ENCODE results near the gene RAE1. TPM values are rescaled to one million over a fixed set of nuclear protein-coding genes. Genes with fewer than 3 reads are reported as not detected.

Gene RAE1
- total RNA-seq, 6 donors from 2014 or later = 10.1 to 31.0 (median 17.9) TPM

DNA sequence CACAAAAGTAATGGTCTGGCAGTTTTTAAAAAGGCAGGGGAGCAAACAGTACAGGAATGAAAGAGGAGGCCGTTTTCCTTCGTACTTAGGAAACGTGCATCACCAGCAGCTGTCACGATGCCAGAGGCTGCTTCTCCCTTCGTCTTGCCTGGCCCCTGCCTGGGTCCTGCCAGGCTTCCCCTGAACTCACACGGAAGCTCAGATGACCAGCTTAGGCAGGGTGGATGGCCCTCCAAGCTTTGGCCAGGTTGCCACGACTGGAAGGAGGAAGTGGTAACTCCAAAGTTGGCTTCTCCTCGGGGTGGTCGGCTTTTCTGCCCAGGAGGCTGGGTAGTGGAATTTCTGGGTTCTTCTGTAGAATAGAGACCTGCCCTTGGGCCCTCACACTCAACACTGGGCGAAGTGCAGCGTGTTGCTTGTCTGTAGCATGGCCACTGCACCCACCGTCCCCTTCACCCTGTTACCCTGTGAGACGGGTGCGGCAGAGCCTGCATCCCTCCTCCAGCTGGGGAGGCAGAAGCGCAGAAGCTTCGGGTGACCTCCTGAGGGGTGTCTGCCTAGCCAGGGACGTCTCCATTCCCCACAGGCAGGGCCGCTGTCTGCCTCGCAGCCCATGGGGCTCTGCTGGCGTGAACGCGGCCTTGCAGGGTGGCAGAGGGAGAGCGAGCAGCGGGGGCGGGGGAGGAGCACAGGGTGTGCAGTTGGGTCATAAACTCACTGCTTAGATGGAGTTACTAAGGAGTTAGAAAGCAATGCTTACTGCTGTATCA, 21.7 kb downstream of the RAE1 start:
- ATAC-seq (ENCODE audit: low FRiP score in 2 of 2) (no peak), DNase-seq (peak in 1 of 2 donors; percentile 66)
- H3K27me3 ChIP-seq = no peaks in the 10 kb centered on the region
- H3K4me1 ChIP-seq = peaks cover 2 to 11% (median 4%) of the 10 kb centered on the region in 4 donors
- no peaks in the 10 kb centered on the region for H3K9me3 ChIP-seq
- 88 to 91% methylated on average over 23 to 25 of the region's 25 CpGs for WGBS, 2 donors
- no peak overlapping the region for H3K27ac ChIP-seq
- peaks cover 48 to 100% (median 94%) of the 10 kb centered on the region in 4 donors for H3K36me3 ChIP-seq
- H3K4me3 ChIP-seq = no peak overlapping the region
- TF ChIP-seq EP300 (IDR thresholded peaks at IDR 0.05) = no peak
- TF ChIP-seq POLR2AphosphoS5 (IDR thresholded peaks at IDR 0.05) = no peak
- TF ChIP-seq, protein P1, sequence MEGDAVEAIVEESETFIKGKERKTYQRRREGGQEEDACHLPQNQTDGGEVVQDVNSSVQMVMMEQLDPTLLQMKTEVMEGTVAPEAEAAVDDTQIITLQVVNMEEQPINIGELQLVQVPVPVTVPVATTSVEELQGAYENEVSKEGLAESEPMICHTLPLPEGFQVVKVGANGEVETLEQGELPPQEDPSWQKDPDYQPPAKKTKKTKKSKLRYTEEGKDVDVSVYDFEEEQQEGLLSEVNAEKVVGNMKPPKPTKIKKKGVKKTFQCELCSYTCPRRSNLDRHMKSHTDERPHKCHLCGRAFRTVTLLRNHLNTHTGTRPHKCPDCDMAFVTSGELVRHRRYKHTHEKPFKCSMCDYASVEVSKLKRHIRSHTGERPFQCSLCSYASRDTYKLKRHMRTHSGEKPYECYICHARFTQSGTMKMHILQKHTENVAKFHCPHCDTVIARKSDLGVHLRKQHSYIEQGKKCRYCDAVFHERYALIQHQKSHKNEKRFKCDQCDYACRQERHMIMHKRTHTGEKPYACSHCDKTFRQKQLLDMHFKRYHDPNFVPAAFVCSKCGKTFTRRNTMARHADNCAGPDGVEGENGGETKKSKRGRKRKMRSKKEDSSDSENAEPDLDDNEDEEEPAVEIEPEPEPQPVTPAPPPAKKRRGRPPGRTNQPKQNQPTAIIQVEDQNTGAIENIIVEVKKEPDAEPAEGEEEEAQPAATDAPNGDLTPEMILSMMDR (IDR thresholded peaks at IDR 0.05) = no peak
- no peak for TF ChIP-seq POLR2A (IDR thresholded peaks at IDR 0.05)

GRCh38 chr20:57374343-57374930, 23.4 kb downstream of the RAE1 start:
- ATAC-seq (ENCODE audit: low FRiP score in 2 of 2) (no peak), DNase-seq (no peak)
- Histone ChIP-seq H3K27ac (peak overlapping the region; percentile 70 to 77 (median 74)), H3K4me1 (peaks cover 2 to 11% (median 4%) of the 10 kb centered on the region in 4 donors), H3K36me3 (peaks cover 33 to 100% (median 87%) of the 10 kb centered on the region in 4 donors), H3K9me3 (no peaks in the 10 kb centered on the region), H3K4me3 (no peak overlapping the region), H3K27me3 (no peaks in the 10 kb centered on the region)
- 68 to 76% methylated on average over 12 of the region's 12 CpGs for WGBS, 2 donors
- TF ChIP-seq POLR2A (IDR thresholded peaks at IDR 0.05) = no peak
- no peak for TF ChIP-seq POLR2AphosphoS5 (IDR thresholded peaks at IDR 0.05)
- TF ChIP-seq, protein P1 (IDR thresholded peaks at IDR 0.05) = no peak
- TF ChIP-seq EP300 (IDR thresholded peaks at IDR 0.05) = no peak

DNA sequence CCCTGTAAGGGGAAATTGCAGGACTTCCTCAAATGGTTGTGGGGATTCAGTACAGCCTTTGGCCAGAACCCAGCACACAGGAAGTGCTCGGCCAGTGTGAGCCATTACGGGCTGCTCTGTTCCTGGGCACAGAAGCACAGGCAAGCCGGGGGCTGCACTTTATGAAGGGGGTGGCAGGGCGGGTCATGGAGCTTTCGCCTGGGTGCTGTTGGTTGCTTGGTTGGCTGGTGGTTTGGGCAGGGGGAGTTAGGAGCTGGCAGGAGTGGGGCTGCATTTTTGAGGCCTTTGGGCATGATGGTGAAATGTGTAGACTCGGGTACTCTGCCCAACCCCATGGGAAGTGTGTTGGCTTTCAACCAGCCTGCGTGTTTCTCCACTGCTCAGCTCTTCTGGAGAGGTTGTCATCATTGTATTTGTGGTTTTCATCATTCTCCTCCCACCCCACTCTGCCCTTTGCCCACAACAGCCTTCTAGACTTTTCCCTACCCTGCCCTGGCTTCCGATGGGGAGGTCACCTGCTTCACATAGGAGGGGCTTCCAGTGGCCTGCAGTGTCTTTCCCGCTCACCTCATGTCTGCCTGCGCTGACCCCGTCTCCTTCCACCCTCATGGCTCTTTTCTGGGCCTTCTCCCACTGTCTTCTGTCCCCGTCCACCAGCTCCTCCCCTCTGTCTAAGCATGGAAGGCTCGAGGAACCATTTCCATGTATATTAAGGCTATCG, 24.0 kb downstream of the RAE1 start:
- H3K9me3 ChIP-seq = no peaks in the 10 kb centered on the region
- no peaks in the 10 kb centered on the region for H3K27me3 ChIP-seq
- TF ChIP-seq POLR2AphosphoS5 (IDR thresholded peaks at IDR 0.05) (peak; percentile 22 to 37), POLR2A (IDR thresholded peaks at IDR 0.05) (peak in 1 of 4 donors; percentile 32), EP300 (IDR thresholded peaks at IDR 0.05) (no peak)
- TF ChIP-seq, protein P1 (IDR thresholded peaks at IDR 0.05) = no peak
- peak overlapping the region in 1 of 4 donors; percentile 28 for H3K4me3 ChIP-seq
- WGBS, 2 donors = 70 to 78% methylated on average over 12 to 14 of the region's 14 CpGs
- H3K27ac ChIP-seq = peak overlapping the region; percentile 70 to 77 (median 74)
- ATAC-seq (ENCODE audit: low FRiP score in 2 of 2) = peak; percentile 85 to 89
- H3K4me1 ChIP-seq = peaks cover 2 to 11% (median 4%) of the 10 kb centered on the region in 4 donors
- peaks cover 26 to 99% (median 80%) of the 10 kb centered on the region in 4 donors for H3K36me3 ChIP-seq
- DNase-seq = peak in 1 of 2 donors; percentile 80

- no peaks in the 10 kb centered on the region for H3K27me3 ChIP-seq
- H3K36me3 ChIP-seq = peaks cover 24 to 99% (median 77%) of the 10 kb centered on the region in 4 donors
- H3K27ac ChIP-seq = peak overlapping the region; percentile 70 to 77 (median 74)
- TF ChIP-seq POLR2A (IDR thresholded peaks at IDR 0.05) (no peak), POLR2AphosphoS5 (IDR thresholded peaks at IDR 0.05) (no peak), EP300 (IDR thresholded peaks at IDR 0.05) (no peak)
- TF ChIP-seq, protein P1 (IDR thresholded peaks at IDR 0.05) = no peak
- peaks cover 2 to 11% (median 4%) of the 10 kb centered on the region in 4 donors for H3K4me1 ChIP-seq
- peak overlapping the region in 1 of 4 donors; percentile 28 for H3K4me3 ChIP-seq
- WGBS, 2 donors = 88 to 90% methylated on average over 10 of the region's 10 CpGs
- DNase-seq (no peak), ATAC-seq (ENCODE audit: low FRiP score in 2 of 2) (peak in 1 of 2 donors; percentile 14)
- H3K9me3 ChIP-seq = no peaks in the 10 kb centered on the region
These were observed 24.7 kb downstream of the RAE1 start for GRCh38 chr20:57375652-57376230.
